GM21528 (cell line): Measurements from ENCODE around the gene CDC14B.

Source experiments
- ATAC-seq: cut with Tn5 transposase; IDR thresholded peaks from one replicate; pipeline ENCODE4 v1.9.1; 2021; ENCODE audit warnings: mild to moderate bottlenecking, moderate library complexity; ENCODE audit not compliant: unreplicated experiment, low FRiP score

The CDC14B gene

GRCh38 chr9:96489482-96489979, 130.1 kb downstream of the CDC14B start:
- ATAC-seq: no peak

GRCh38 chr9:96487949-96488348, 131.7 kb downstream of the CDC14B start:
- no peak for ATAC-seq

- no peak for ATAC-seq
These were observed 132.6 kb downstream of the CDC14B start for GRCh38 chr9:96487029-96487396.

DNA sequence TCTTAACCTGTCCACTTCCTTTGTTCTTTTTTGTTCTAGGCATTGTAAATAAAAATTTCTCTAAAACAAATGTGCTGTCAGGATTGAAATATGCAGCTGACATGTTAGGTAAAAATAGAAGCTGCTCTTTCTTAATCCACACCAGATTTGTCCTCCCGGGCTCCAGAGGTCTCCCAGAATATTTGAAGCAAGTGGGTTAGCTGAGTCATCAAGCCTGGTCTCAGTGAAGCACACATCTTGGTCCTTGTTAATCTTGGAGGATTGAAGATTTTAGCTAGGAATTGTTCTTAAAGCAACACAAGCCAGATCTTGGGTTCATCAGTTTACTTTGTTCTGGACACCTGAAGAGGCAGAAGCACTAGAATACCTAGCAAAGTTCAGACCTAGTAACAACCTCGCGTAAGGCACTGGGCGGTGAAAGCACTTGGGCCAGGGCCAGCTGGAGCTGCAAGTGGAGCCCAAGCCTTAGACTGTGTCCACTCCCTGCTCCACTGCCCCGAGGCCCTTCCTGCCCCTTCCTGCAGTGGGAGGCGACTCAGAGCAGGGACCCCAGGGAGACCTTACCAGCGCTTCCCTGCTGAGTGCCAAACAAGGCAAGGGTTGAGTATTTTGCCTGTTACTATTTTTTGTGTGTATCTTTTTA, 133.1 kb downstream of the CDC14B start:
- no peak for ATAC-seq

GRCh38 chr9:96485280-96485679, 134.4 kb downstream of the CDC14B start:
- no peak for ATAC-seq

- ATAC-seq: peak; percentile 91
These were observed 135.1 kb downstream of the CDC14B start for GRCh38 chr9:96484521-96484931.

GRCh38 chr9:96483733-96484390, 135.8 kb downstream of the CDC14B start:
- no peak for ATAC-seq

DNA sequence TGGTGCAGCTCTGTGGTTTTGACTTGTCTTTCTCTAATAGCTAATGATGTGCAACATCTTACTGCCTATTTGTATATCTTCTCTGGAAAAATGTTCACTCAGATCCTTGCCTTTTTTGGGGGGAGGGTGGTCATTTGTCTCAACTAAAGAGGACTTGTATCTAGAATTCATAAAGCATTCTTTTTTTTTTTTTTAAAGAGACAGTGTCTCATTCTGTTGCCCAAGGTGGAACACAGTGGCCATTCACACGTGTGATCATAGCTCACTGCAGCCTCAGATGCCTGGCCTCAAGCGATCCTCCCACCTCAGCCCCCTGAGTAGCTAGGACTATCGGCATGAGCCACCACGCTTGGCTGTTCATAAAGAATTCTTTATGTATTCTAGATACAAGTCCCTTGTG, 136.4 kb downstream of the CDC14B start:
- no peak for ATAC-seq

DNA sequence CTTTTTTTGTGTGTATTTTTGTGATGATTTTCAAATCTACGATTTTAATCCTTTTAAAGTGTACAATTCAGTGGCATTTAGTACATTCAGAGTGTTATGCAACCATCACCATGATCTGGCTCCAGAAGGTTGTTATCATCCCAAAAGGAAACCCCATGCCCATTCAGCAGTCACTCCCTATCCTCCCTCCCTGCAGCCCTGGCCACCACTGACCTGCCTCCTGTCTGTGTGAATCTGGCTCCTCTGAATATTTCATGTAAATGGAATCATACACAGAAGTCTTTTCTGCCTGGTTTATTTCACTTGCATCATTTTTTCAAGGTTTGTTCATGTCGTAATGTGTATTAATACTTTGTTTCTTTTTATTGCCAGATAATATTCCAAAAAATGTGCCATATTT, 137.2 kb downstream of the CDC14B start:
- ATAC-seq: no peak

DNA sequence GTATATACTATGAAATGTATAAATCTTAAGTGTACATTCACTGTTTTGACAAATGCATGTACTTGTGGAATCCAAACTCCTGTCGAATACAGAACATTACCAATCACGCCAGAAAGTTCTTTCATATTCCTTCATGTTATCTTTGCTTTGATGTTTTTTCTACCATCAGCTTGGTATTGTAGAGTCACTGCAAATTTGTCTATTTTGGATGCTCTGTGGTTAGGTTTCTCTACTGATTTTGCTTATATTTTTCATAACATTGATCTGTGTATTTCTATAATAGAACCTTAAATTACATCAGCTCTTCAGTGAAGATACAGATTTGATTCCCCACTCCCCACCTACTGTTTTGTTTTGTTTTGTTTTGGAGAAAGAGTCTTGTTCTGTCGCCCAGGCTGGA, 138.9 kb downstream of the CDC14B start:
- ATAC-seq: no peak

DNA sequence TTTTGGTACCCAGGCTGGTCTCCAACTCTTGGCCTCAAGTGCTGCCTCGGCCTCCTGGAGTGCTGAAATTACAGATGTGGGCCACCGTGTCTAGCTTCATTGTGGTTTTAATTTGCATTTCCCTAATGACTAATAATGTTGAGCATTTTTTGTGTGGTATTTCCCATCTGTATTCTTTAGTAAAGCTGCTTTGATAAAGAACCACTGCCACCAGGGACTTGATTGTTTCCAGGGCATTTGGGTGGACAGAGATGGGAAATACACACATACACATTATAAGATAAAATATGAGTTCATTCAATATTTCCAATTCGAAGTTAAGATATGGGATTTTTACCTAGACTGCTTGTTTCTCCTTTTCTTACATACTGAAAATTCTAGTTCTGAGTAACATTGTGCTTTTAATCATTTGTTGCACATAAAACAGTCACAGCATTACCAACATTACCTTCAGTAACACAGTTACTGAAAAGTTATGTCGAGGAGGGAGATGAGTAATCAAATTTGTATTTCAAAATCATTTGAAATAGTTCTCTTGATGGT, 140.7 kb downstream of the CDC14B start:
- peak; percentile 68 for ATAC-seq

DNA sequence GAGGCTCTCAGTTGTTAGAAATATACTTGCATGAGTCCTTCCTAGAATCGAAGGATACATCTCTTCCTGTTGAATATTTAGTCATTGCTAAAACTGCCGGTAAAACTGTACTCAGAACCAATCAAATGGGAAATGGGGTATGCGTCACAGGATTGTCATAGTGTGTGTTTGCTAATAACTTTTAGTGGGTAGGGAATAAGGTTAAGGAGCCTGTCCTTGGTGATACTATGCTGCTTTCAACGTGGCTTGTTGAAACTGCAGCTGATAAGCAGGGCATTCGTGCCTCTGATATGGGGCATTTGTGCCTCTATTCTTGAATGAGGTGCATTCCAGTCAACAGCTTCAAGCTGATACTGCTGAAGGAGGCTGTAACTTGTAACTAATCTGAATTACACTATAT, 143.1 kb downstream of the CDC14B start:
- no peak for ATAC-seq

- ATAC-seq: no peak
These were observed 143.6 kb downstream of the CDC14B start for GRCh38 chr9:96476013-96476412.

GRCh38 chr9:96467784-96468183, 151.9 kb downstream of the CDC14B start:
- ATAC-seq: no peak

DNA sequence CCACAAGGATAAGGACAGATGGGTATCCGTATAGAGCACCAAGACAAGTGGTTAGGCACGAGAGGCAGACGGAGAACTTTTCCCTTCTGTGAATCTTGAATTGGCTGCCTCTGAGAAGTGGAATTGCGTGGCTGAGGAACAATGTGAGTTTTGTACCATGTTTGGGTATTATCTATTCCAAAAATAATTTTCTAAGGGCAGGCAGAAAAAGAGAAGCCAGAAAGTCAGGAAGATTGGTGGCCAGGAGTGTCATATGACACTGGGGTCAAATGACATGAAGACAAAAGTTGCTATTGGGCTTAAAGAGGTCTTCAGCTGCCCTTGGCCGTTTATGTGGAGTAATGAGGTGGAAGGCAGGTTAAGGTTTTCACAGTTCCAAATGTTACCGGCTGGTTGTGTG, 155.2 kb downstream of the CDC14B start:
- ATAC-seq: no peak

- ATAC-seq: no peak
These were observed 157.1 kb downstream of the CDC14B start for GRCh38 chr9:96462541-96462940.

- no peak for ATAC-seq
These were observed 158.3 kb downstream of the CDC14B start for GRCh38 chr9:96461336-96461735.

GRCh38 chr9:96460882-96461281, 158.8 kb downstream of the CDC14B start:
- ATAC-seq: no peak

DNA sequence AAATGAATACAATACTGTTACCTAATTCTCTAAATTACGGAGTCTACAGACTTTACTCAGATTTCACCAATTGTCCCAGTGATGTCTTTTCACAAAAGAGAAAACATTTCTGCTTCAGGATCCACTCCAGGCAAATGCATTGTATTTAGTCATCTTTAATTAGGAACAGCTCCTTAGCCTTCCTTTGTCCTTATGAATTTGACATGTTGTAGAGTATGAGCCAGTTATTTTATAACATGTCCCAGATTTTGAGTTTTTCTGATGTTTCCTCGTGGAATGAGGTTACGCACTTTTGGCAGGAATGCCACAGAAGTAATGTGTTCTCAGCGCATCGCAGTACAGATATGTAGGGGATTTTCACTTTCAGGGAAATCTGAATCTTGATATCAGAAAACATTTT, 159.2 kb downstream of the CDC14B start:
- ATAC-seq: no peak

DNA sequence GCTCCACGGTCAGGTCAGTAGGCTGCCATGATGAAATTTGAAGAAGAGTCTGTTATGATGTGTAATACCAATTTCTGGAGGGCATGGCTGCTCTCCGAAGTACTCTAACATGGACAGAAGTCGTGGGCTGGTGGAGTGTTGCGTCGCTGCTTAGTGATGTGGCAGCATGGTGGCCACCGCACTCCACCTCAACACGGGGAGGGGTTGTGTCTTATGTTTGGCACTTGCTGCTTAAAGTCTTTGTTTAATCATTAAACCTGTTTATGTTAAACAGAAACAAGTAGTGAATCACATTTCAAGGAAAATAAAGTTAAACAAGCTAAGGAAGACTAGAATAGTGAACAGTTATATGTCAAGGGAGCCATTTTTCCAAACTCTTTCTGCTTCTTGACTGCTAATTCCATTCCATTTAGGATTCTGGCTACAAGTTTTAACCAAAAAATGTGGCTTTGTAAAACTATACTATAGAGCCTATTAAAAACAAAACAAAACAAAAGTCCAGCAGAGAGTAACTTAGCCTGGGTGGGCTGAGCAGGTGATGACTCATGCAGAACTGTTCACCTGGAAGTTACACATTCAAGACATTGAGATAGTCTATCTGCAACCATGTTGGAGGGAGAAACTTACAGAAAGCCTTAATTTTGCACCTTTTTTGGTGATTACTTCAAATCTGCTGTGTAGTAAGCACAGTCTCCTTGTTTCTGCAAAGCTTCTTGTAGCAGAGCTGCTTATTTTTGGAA, 160.2 kb downstream of the CDC14B start:
- ATAC-seq: no peak

- ATAC-seq: no peak
These were observed 161.4 kb downstream of the CDC14B start for GRCh38 chr9:96458226-96458625.
